HL-60 (cell line): Measurements from ENCODE around the gene NPHP4.

Source experiments
- CTCF ChIP-seq: IDR thresholded peaks from one replicate; pipeline ENCODE4 v1.5.1; 2011; ENCODE audit warnings: low read length, control low read depth, inconsistent platforms; ENCODE audit not compliant: insufficient read depth
- POLR2AphosphoS5 ChIP-seq: IDR thresholded peaks from 2 replicates; pipeline ENCODE4 v1.6.1; 2012; ENCODE audit warnings: low read depth

- TF ChIP-seq POLR2AphosphoS5 (no peak), CTCF (no peak)
These were observed 11.2 kb downstream of the NPHP4 start for GRCh38 chr1:5981009-5981380.
